ENCODE measurements around the gene ACACA. TPM values are rescaled to one million over a fixed set of nuclear protein-coding genes. Genes with fewer than 3 reads are reported as not detected.

The ACACA gene
- total RNA-seq, 3 donors from 2014 or later (not counting 1 experiment from before 2014, with no cell fraction given) = 22.9 to 23.9 (median 23.6) TPM

GRCh38 chr17:37111329-37111728, 295.3 kb downstream of the ACACA start:
- peaks cover 9% of the 10 kb centered on the region for H3K36me3 Mint-ChIP-seq
- WGBS (ENCODE audit: insufficient coverage) = 100% methylated on average over 4 of the region's 4 CpGs
- ATAC-seq (no peak), DNase-seq (no peak)
- H3K4me3 Mint-ChIP-seq = no peak overlapping the region
- Histone ChIP-seq H3K4me3 (ENCODE audit: low read length) (no peak overlapping the region), H3K4me1 (ENCODE audit: control insufficient read depth, insufficient read depth, low read length) (no peaks in the 10 kb centered on the region), H3K27ac (ENCODE audit: low read length) (no peak overlapping the region), H3K36me3 (ENCODE audit: control insufficient read depth, insufficient read depth, low read length) (peaks cover 15% of the 10 kb centered on the region), H3K9me3 (ENCODE audit: control insufficient read depth, insufficient read depth, low read length) (no peaks in the 10 kb centered on the region), H3K27me3 (ENCODE audit: control insufficient read depth, insufficient read depth, low read length) (no peaks in the 10 kb centered on the region)
- TF ChIP-seq CTCF (IDR thresholded peaks at IDR 0.05) = no peak
- H3K9me3 Mint-ChIP-seq = no peaks in the 10 kb centered on the region
- no peaks in the 10 kb centered on the region for H3K4me1 Mint-ChIP-seq
- no peak overlapping the region for H3K27ac Mint-ChIP-seq
- intact Hi-C loops (cut with micrococcal nuclease) = no loop called here
- H3K27me3 Mint-ChIP-seq (ENCODE audit: low read depth in 2 of 2) = no peaks in the 10 kb centered on the region

- Histone ChIP-seq H3K27me3 (ENCODE audit: control insufficient read depth, insufficient read depth, low read length) (no peaks in the 10 kb centered on the region), H3K9me3 (ENCODE audit: control insufficient read depth, insufficient read depth, low read length) (no peaks in the 10 kb centered on the region), H3K36me3 (ENCODE audit: control insufficient read depth, insufficient read depth, low read length) (peaks cover 15% of the 10 kb centered on the region), H3K4me1 (ENCODE audit: control insufficient read depth, insufficient read depth, low read length) (no peaks in the 10 kb centered on the region), H3K4me3 (ENCODE audit: low read length) (no peak overlapping the region), H3K27ac (ENCODE audit: low read length) (no peak overlapping the region)
- intact Hi-C loops (cut with micrococcal nuclease) = no loop called here
- ATAC-seq (no peak), DNase-seq (no peak)
- Mint-ChIP-seq H3K4me1 (no peaks in the 10 kb centered on the region), H3K27ac (no peak overlapping the region), H3K4me3 (no peak overlapping the region), H3K9me3 (no peaks in the 10 kb centered on the region), H3K27me3 (ENCODE audit: low read depth in 2 of 2) (no peaks in the 10 kb centered on the region), H3K36me3 (peaks cover 9% of the 10 kb centered on the region)
- WGBS (ENCODE audit: insufficient coverage) = 94% methylated on average over 4 of the region's 4 CpGs
- no peak for TF ChIP-seq CTCF (IDR thresholded peaks at IDR 0.05)
These were observed 295.9 kb downstream of the ACACA start for GRCh38 chr17:37110746-37111145.

GRCh38 chr17:37109731-37110710, 296.6 kb downstream of the ACACA start:
- 86% methylated on average over 8 of the region's 9 CpGs for WGBS (ENCODE audit: insufficient coverage)
- TF ChIP-seq CTCF (IDR thresholded peaks at IDR 0.05) = no peak
- no peaks in the 10 kb centered on the region for H3K9me3 ChIP-seq (ENCODE audit: control insufficient read depth, insufficient read depth, low read length)
- no peak overlapping the region for H3K27ac ChIP-seq (ENCODE audit: low read length)
- H3K27me3 Mint-ChIP-seq (ENCODE audit: low read depth in 2 of 2) = no peaks in the 10 kb centered on the region
- no peaks in the 10 kb centered on the region for H3K4me1 ChIP-seq (ENCODE audit: control insufficient read depth, insufficient read depth, low read length)
- H3K27me3 ChIP-seq (ENCODE audit: control insufficient read depth, insufficient read depth, low read length) = no peaks in the 10 kb centered on the region
- H3K27ac Mint-ChIP-seq = no peak overlapping the region
- no peak overlapping the region for H3K4me3 Mint-ChIP-seq
- DNase-seq = no peak
- no peak for ATAC-seq
- peaks cover 9% of the 10 kb centered on the region for H3K36me3 Mint-ChIP-seq
- no peak overlapping the region for H3K4me3 ChIP-seq (ENCODE audit: low read length)
- H3K36me3 ChIP-seq (ENCODE audit: control insufficient read depth, insufficient read depth, low read length) = peaks cover 15% of the 10 kb centered on the region
- no peaks in the 10 kb centered on the region for H3K9me3 Mint-ChIP-seq
- intact Hi-C loops (cut with micrococcal nuclease) = no loop called here
- no peaks in the 10 kb centered on the region for H3K4me1 Mint-ChIP-seq
